SH-SY5Y (cell line): ENCODE data around the gene GABARAP.

Source experiments
- GATA2 ChIP-seq: IDR thresholded peaks from 2 replicates; pipeline ENCODE4 v1.6.1; 2011; ENCODE audit warnings: mild to moderate bottlenecking, low read depth, low read length
- GATA3 ChIP-seq: IDR thresholded peaks from 2 replicates; pipeline ENCODE4 v1.6.1; 2011; ENCODE audit warnings: low read depth, mild to moderate bottlenecking, low read length, moderate library complexity

GABARAP gene

GRCh38 chr17:7252176-7253043, 10.2 kb upstream of the GABARAP start, which contains the start of gene ELP5:
TSS of gene ELP5 (plus strand) at chr17:7252215. CDS start at chr17:7252551, 336 bp downstream.
- no peak for TF ChIP-seq GATA3
- TF ChIP-seq GATA2, result no peak

DNA sequence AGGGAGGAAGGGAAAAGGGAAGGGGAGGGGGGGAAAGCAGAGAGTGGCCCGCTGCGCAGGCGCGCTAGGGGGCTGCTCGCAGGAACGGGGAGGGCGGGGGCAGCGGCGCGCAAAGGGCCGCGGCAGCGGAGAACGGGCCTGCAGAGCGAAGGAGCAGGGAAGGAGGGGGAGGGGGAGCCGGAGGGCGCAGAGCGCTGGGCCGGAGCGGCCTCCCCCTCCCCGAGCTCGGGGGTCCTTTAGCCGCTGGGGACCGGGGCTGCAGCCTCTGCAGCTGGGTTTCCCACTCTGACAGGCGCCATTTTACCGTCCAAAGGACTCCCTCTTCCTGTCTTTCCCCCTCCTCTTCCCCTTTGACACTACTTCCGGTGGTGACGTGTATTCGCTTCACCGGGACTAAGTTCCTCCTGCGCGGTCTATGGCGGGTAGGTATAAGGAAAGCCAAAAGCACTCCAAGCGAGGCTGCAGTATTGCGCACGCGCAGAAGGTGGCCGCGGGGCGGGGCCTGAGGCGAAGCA, 9.5 kb upstream of the GABARAP start, which contains the start of gene CTDNEP1:
TSS of gene CTDNEP1 (minus strand) at position 74 of the 515 bp plus-strand sequence. CDS start 438 bp downstream, outside the sequence.
- TF ChIP-seq GATA3 (no peak), GATA2 (no peak)

- no peak for TF ChIP-seq GATA3
- no peak for TF ChIP-seq GATA2
Observed at GRCh38 chr17:7250695-7251627, 8.7 kb upstream of the GABARAP start.

DNA sequence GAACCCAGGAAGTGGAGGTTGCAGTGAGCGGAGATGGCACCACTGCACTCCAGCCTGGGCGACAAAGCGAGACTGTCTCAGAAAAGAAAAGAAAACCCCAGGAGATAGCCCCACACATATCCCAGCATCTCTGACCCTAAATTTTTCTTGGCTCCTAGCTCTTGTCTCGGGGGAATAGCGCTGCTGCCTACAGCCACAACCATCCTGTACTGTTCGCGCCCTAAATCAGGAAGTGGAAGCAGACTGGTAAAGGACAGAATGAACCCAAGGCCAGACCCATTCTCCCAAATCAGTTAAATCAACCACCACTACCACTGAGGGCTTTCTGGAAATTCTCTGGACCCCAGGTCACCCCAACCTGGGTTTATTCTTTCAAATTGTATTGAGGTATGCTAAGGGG, 7.6 kb upstream of the GABARAP start:
- TF ChIP-seq GATA3 (no peak), GATA2 (no peak)

GRCh38 chr17:7249214-7249613, 7.0 kb upstream of the GABARAP start:
- TF ChIP-seq GATA3 (no peak), GATA2 (no peak)

- TF ChIP-seq GATA3 (no peak), GATA2 (no peak)
Observed at GRCh38 chr17:7248796-7249195, 6.5 kb upstream of the GABARAP start.

- no peak for TF ChIP-seq GATA2
- no peak for TF ChIP-seq GATA3
Observed at GRCh38 chr17:7246779-7247178, 4.5 kb upstream of the GABARAP start.

DNA sequence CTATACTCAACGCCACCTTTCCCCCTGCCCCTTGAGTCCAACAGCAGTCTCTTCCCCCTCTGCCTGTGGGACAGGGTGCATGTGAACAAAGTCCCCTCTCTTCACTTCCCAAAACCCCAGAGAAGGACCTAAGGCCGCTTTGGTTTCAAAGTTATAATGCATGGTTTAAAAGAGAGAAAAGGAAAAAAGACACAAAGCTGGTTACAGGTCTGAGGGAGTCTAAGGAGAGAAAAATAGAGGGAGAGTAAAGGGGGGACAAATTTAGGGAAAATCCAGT, 1.1 kb upstream of the GABARAP start:
- TF ChIP-seq GATA3, result no peak
- TF ChIP-seq GATA2, result no peak

GRCh38 chr17:7242717-7243452, 636 bp upstream of the GABARAP start:
- TF ChIP-seq GATA3 (no peak), GATA2 (no peak)

- no peak for TF ChIP-seq GATA2
- no peak for TF ChIP-seq GATA3
Observed at GRCh38 chr17:7241090-7241733, 1.0 kb downstream of the GABARAP start.

DNA sequence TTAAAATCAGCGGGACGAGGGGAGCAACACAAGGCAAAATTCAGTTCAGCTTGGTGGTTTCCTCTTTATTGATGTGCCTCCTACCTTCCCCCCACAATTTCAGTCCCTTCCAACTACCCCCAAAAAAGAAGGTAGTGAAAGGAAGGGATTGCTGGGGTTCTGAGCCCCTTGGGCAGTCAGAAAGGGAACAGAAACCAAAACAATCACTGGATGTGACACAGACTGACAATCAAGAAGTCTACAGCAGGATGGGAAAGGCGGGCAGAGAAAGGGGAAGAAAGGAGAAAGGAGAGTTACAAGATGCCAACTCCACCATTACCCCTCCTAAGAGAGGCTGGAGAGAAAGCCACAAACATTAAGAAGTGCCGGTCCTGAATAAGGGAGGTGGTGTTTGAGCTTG, 1.9 kb downstream of the GABARAP start:
- TF ChIP-seq GATA3, result no peak
- no peak for TF ChIP-seq GATA2

DNA sequence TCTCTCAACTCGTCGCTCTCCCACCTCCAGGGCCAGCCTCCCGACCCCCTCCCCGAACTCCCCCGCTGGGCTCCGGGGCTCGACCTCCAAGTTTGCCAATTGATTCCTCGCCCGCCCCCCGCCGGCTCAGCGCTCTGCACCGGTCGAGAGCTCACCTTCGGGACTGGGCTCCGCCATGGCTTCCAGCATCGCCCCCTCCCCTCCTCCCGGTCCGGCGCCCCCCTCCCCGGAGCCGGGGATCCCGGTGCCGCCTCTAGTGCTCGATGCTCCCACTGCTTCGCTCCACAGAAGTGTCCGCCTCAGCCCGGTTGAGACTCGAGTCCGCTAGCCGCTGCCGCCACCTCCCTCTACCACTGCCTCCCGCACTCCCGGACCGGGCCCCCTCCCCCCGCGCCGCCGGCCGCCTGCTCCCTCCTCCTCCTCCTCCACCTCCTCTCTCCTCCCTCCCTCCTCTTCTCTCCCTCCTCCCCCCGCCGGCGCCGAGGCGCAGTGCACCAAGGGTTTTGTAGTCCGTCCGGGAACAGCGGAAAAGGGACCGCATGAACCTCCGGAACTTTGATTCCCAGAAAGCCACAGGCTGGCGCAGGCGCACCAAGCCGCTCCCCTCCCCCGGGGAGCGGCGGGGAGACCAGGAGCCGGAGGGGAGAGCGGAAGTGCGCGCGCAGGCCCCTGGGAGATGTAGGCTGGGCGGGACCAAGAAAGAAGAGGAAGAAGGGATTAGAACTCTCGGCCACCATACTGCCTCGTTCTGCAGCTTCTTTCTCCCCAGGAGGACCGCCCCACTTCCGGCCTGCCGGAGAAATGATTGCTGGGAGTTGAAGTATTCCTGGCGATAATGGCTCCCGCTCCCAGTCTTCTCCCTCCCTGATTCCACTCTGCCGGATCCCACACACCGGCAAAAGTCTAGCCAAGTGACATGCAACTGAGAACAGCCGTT, 2.9 kb downstream of the GABARAP start, which contains the start of gene PHF23:
TSS of gene PHF23 (minus strand) at position 367 of the 937 bp plus-strand sequence. CDS start at position 189, 178 bp downstream.
- TF ChIP-seq GATA3 (no peak), GATA2 (no peak)
